HG03457 (cell line): ENCODE results near the gene GOLGA5.
"Not testable (repeated sequence)": the region's sequence is repeated elsewhere in the genome, so short reads cannot be mapped to it uniquely, and the experiment has no call there.

Experiments
- ATAC-seq: cut with Tn5 transposase; IDR thresholded peaks from one replicate; pipeline ENCODE4 v1.9.1; 2021; ENCODE audit warnings: moderate number of reproducible peaks; ENCODE audit not compliant: unreplicated experiment

GOLGA5 gene

DNA sequence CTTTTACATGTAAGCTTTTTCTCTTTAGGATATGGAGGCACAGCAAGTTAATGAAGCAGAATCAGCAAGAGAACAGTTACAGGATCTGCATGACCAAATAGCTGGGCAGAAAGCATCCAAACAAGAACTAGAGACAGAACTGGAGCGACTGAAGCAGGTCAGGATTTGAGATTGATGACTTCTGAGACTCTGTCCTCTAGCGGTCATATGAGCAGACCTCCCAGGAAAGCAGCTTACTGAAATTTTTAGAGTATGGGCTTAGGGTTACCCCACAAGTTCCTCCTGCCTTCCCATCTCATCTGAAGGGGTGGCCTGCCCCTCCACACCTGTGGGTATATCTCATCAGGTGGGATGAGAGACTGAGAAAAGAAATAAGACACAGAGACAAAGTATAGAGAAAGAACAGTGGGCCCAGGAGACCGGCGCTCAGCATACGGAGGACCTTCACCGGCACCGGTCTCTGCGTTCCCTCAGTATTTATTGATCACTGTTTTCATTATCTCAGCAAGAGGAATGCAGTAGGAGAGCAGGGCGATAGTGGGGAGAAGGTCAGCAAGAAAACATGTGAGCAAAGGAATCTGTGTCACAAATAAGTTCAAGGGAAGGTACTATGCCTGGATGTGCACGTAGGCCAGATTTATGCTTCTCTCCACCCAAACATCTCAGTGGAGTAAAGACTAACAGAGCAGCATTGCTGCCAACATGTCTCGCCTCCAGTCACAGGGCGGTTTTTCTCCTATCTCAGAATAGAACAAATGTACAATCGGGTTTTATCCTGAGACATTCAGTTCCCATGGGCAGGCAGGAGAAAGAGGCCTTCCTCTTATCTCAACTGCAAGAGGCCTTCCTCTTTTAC, 25.8 kb downstream of the GOLGA5 start:
- ATAC-seq, result not testable (repeated sequence)

DNA sequence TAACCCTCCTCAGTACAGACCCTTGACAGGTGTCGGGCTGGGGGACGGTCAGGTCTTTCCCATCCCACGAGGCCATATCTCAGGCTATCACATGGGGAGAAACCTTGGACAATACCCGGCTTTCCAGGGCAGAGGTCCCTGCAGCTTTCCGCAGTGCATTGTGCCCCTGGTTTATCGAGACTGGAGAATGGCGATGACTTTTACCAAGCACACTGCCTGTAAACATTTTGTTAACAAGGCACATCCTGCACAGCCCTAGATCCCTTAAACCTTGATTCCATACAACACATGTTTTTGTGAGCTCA, 26.4 kb downstream of the GOLGA5 start:
- not testable (repeated sequence) for ATAC-seq

DNA sequence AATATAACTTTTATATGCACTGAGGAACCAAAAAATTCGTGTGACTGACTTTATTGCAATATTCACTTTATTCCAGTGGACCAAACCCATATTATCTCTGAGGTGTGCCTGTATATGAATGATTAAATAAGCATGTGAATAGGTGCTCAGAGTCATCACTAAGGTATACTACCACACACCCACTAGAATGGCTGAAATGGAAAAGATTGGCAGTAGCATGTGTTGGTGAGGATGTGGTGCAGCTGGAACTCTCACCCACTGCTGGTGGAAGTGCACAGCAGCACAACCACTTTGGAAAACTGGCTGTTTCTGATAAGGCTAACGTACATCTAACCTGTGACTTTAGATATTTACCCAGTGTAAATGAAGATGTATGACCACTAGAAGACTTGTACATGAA, 36.8 kb downstream of the GOLGA5 start:
- no peak for ATAC-seq

DNA sequence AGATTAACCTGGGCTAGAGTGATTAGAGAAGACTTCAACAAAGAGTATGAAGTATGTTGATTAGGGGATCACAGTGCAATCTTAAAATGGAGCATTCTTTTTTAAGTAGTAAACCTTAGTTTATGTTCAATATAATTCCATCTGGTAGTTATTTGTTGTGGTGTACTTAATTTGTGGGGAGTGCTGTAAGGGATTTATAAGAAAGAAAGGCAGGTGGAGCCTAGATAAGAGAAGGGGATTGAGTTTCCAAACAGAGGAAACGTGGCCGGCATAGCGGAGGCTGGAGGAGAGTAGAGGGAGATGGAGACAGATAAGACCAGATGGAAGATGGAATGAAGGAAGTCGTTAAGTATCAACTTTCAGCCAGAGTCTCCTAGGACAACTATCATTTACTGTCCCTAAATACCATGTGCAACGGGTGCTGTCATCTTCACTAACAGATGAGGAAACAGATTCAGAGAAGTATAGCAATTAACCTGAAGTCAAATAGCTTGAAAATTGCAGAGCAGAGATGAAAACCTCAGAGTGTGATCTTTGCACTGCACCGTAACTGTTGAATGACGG, 38.1 kb downstream of the GOLGA5 start:
- no peak for ATAC-seq

DNA sequence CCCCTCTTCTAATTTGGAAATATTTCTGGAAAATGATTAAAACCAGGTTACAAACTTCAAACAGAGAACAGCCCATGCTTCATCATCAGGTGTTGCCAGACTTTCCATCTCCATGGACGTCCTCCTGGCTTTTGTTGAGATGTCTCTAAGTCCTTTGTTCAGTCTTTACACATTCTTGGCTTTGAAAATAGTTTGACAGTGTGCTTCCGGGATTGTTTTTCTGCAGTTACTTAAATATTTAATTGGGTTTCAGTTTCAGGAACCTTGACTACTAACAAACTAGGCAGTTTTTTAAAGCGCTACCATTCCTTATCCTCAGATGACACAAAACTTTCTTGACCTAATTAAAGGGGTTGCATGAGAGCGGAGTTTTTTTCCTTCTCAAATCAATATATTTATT, 47.8 kb downstream of the GOLGA5 start:
- ATAC-seq, result no peak

DNA sequence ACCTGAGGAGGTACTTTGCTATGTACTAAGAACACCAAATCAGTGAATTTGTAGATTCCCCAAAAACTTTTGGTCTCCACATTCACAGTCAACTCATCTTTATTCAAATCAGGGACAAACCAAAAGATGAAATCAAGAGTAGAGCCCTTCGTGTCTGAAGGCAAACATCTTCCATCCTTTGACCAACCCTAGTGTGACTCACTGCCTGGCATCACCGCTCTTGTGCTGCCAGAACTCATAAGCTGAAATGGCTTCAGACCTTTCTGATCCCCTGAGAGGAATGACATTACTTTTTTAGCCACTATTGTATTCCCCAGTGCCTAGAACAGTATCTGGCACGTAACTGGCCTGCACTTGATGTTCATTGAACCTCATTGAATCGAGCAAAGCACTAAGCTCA, 50.1 kb downstream of the GOLGA5 start:
- ATAC-seq, result no peak

DNA sequence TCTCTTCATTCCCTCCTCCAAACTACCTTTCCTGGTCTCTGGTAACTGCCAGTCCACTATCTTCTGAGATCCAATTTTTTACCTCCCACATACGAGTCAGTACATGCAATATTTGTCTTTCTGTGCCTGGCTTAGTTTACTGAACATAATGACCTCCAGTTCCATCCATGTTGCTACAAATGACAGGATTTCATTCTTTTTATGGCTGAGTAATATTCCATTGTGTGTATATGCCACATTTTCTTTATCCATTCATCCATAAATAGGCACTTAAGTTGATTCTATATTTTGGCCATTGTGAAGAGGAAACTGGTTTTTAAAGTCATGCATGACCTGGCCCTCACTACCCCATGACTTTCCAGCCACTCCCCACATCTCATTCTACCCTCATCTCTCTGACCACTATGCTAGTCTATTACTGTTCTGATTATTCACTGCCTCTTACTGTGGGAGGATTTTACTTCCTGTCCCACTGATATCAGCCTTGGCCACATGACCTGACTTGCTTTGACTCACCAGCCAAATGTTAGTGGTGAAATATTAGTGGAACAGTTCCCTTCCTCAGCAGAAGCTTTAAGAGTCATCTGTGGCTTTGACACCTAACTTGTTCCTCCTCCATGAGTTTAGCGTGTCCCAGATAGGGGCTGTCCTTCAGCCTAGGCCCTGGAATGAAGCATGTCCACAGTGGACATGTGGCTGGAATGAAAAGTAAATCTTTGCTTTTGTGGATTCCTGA, 52.2 kb downstream of the GOLGA5 start:
- ATAC-seq, result peak; percentile 64

DNA sequence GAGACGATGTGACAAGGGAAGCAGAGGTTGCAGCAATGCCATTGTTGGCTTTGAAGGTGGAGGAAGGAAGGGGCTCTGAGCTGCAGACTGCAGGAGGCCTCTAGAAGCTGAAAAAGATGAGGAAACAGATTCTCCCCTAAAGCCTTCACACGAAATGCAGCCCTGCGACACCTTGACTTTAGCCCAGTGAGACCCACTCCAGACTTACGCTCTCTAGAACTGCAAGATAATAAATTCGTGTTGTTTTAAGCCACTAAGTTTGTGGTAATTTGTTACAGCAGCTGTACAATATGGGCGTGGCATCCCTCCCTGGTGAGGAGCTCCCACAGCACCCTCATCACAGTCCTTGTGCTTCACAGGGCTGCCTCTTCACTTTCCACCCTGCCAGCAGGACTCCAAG, 53.2 kb downstream of the GOLGA5 start:
- ATAC-seq, result no peak

DNA sequence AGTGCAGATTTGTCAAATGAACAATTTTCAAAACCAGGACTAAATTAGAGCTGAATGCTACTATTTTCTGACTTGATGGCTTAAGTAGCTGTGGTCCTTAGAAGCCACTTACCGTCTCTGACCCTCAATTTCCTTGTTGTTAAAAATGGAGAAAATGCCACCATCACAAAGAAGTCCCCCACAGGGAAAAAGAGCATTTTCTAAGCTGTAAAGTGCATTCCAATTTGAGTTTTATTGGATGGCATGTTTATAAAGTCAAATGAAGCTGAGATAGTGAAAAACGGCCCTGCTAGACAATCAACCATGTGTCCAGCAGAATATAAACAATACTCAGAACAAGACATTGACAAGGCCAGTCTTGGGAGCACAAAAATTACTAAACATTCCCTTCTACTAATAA, 53.6 kb downstream of the GOLGA5 start:
- no peak for ATAC-seq

DNA sequence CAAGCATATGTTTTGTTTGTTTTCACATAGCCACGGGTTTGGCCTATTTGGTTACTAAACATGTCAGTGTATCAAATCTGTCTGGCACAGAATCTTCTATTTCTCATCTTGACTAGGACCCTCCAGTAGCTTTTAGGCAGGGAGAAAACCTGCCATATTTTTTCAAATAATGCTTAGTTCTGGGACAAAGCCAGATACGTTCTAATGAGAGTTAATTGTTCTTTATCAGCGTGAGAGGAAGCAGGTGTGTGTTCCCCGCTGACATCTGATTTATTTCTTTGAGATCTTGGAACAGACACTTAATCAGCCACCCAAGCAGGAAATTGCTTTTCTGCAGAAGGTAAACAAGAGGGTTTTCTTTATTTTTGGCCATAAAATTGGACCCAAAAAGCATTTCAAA, 54.8 kb downstream of the GOLGA5 start:
- ATAC-seq, result no peak

DNA sequence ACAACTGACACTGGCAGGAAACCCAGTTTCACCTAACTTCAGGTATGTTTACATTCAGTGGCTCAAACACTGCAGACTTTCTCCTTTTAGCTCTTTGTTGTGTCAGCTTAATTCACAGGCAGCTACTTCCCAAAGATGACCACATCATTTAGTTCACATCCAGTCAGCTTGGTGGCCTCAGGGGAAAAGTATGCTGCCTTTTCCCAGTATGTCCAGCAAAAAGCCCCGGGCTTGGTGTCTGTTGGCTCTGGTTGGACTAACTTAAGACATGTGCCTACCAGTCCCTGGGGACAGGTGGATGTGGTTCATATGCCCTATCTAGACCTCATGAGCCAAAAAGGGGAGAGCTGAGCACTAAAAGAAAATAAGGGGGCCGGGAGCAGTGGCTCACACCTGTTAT, 56.4 kb downstream of the GOLGA5 start:
- no peak for ATAC-seq

DNA sequence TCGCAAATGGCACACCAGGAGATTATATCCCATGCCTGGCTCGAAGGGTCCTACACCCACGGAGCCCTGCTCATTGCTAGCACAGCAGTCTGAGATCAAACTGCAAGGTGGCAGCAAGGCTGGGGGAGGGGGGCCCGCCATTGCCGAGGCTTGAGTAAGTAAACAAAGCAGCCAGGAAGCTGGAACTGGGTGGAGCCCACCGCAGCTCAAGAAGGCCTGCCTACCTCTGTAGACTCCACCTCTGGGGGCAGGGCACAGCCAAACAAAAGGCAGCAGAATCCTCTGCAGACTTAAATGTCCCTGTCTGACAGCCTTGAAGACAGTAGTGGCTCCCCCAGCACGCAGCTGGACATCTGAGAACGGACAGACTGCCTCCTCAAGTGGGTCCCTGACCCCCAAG, 59.0 kb downstream of the GOLGA5 start:
- not testable (repeated sequence) for ATAC-seq

DNA sequence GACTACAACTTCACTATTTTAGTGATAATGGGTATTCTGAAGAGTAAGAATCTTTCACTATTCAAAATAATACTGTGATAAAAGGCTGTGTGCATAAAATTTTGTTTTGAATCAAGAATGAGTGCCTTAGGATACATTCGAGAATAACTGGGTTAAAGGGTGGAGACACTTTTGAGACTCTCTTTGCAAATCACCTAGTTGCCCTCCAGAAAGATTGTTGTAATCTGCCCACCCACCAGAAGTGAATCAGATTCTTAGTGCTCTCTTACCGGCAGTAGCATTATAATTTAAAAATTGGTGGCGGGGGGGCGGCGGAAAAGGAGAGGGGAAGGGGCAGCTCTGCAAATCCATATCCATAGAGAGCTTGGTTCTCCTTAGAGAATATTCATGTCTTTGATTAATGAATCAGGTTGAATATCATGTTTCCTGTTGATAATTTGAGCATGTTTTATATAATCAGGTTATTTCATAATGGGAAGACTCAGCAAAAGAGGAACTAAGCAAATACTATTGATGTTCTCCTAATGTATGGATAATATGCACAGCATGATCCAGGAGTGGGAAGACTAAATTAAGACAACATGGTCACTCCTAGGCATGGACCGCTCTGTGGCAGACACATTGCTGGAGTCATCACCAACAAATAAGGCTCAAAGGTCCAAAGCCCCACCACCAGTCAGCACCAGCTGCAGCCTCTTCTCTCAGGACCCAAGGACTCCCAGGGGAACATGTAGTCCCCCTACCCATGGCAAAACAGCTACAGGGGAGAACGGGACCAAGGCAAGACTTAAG, 66.1 kb downstream of the GOLGA5 start:
- no peak for ATAC-seq

DNA sequence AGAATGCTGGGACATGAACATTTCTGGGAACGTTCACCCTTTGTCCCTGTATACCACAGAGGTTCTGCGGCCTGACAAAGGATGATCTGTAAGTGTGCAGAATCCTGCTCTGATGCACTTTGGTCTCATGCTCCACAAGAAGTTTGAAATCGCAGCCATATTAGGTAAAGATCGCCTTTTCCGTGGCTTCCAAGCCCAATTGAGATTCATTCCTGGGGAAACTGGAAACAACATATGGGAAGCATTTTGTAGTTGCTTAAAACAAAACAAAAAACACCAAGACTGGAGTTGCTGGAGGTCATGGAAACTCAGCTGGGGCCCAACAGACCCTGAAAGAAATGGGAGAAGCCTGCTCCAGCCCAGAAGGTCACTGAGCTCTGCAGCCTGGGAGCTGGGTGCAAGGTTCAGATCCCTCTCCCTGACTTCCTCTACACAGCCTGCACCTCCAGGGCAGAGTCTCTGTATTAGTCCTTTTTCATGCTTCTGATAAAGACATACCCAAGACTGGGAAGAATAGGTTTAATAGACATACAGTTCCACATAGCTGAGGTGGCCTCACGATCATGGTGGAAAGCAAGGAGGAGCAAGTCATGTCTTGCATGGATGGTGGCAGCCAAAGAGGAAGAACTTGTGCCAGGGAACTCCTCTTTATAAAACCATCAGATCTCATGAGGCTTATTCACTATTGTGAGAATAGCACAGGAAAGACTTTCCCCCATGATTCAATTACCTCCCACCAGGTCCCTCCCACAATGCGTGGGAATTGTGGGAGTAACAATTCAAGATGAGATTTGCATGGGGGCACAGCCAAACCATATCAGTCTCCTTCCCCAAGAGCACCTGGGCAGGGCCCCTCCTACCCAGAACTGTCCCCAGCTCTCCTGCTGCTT, 68.0 kb downstream of the GOLGA5 start:
- ATAC-seq, result no peak

DNA sequence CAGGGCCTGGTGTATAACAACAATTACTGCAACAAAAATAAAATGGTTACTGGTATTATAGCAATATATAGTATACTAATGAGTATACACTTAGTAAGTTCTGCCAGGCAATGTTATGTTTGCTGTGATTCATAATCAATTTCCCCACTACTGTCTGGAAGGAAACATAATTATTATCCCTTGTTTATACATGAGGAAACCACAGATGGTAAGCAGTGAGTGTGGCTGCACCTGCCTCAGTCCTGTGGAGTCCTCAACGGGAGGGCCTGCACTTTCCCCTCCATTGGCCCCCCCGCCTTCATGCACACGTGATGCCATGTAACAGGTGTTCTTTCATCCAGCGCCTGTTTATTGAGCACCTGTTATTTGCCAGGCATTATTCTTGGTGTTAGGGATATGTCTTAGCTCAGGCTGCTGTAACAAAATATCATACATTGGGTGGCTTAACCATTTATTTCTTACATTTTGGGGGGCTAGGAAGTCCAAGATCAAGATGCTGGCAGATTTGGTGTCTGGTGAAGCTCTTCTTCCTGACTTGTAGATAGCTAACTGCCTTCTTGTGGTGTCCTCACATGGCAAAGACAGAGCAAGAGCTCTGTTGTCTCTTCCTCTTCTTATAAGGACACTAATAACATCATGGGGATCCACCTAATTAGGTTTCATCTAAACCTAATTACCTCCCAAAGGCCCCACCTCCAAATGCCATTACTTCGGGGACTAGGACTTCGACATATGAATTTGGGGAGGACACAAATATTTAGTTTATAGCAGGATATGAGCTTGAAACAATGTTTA, 69.4 kb downstream of the GOLGA5 start:
- ATAC-seq, result no peak

DNA sequence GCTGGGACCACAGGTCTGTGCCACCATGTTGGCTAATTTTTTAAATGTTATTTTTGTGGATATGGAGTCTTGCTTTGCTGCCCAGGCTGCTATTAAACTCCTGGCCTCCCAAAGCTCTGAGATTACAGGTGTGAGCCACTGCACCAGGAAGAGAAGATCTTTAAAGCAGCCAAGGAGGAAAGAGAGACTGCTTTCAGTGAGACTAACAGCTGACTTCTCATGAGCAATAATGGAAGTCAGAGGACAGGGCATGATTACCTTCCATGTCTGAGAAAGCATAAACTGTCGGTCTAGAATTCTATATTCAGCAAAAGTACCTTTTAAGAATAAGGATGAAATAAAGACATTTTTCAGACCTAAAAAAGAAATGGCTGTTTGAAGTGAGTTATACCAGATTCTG, 71.6 kb downstream of the GOLGA5 start:
- ATAC-seq, result no peak

DNA sequence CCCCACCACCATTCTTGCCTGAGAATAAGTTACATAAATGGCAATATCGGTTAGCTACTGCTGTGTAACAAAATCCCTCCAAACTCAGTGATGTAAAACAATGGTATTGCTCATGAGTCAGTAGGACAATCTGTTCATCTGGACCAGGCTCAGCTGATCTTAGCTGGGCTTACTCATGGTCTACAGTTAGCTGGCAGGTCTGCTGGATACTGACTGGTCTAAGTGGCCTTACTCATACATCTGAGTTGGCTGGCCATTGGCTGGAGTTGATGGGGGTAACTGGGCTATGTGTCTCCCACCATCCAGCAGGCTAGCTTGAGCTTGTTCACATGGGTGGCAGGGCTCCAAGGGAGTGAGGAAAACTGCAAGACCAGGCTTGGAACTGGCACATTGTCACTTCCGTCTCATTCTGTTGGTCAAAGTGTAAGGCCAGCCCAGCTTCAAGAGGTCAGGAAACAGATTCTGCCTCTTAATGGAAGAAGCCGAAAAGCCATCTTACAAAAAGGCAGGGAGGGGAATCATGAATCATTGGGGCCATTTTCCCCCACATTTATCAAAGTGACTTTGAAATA, 72.2 kb downstream of the GOLGA5 start:
- no peak for ATAC-seq

DNA sequence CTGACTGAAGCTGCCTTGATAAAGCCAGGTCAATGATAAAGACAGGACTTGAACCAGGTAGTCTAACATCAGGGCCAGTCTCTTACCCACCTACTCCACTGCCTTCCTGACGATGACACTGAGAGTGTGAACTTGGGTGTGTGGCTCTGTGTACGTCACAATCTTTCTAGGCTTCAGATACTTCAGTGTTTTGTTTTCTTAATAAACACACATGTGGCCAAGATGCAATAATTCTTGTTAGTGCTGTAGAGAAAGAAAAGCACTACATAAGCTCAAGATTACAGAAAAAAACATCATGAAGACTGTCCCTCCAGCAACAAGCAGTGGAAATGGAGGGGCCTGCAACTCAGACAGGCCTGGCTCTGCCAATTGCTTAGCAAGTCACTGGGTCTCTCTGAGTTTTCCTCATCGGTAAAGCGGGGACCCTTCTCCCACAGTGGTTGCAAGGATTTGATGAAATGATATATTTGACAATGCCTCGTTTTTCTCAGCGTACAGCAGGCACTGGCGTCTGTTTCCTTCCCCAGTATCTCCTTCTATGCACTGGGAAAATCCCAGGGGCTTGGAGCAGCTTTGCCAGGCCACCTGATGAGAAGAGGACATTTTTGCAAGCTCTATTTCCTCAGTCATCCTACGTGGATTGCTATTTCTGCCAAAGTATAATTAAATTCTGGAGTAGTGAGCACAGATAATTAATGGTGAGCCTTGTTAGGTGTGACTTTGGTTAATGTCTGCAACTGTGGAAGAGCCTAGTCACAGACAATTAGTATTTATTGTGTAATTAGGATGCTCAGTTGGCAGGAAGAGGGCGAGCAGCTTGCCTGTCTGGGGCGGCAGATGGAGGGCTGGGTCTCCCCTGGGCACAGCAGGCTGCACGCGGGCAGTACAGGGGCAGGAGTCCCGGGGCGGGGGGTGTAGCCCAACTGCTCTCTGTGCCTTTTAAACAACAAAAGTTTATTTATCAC, 73.1 kb downstream of the GOLGA5 start:
- ATAC-seq, result no peak
